Caco-2 (cell line): ENCODE data around the gene SLC11A2. TPM values are rescaled to one million over a fixed set of nuclear protein-coding genes. Genes with fewer than 3 reads are reported as not detected.

Experiments
- BruUV-seq: library from RNA; stranded (reverse); fragments of 400-500 nt; replicated peaks from 2 replicates; lab custom pipeline; 2021; lab: Mats Ljungman, UMichigan
- CTCF ChIA-PET: fragments of 300-600 bp; sonication (Branson Sonifier 250); formaldehyde crosslinking; loops from one replicate; lab custom pipeline; 2022; ENCODE audit warnings: antibody characterized with exemption; lab: Charles Lee
- POLR2A ChIA-PET: fragments of 300-600 bp; sonication (Branson Sonifier 250); formaldehyde crosslinking; loops from one replicate; lab custom pipeline; 2022; ENCODE audit warnings: antibody characterized with exemption; lab: Charles Lee
- DNase-seq, 2 experiments: peaks; one replicate each; pipeline versions ENCODE4 v3.0.0 to v3.0.0-alpha.2; 2020 to 2022
- H3K27me3 ChIP-seq: replicated peaks from 2 replicates; pipeline ENCODE4 v1.6.0; 2011; ENCODE audit warnings: low read length; ENCODE audit not compliant: control insufficient read depth, insufficient read depth
- H3K36me3 ChIP-seq: 2 replicates; pipeline ENCODE4 v1.5.1; 2011; ENCODE audit warnings: low read length; ENCODE audit not compliant: control insufficient read depth, insufficient read depth
- H3K4me1 ChIP-seq: fragments of 250-450 bp; sonication (Bioruptor Pico); 2 replicates; pipeline ENCODE4 v1.5.1; 2020; ENCODE audit warnings: mild to moderate bottlenecking
- H3K4me3 ChIP-seq: 2 replicates; pipeline ENCODE4 v1.5.1; 2011; ENCODE audit warnings: low read depth, mild to moderate bottlenecking, control low read depth, low read length
- H3K9me3 ChIP-seq: fragments of 250-450 bp; sonication (Bioruptor Pico); 2 replicates; pipeline ENCODE4 v1.5.1; 2020; ENCODE audit warnings: mild to moderate bottlenecking, moderate library complexity
- H3K27ac Mint-ChIP-seq: one replicate; pipeline ENCODE4 v1.8.0; 2022; ENCODE audit warnings: mixed read lengths; ENCODE audit not compliant: unreplicated experiment
- H3K27me3 Mint-ChIP-seq: one replicate; pipeline ENCODE4 v1.8.0; 2022; ENCODE audit warnings: mixed read lengths; ENCODE audit not compliant: insufficient read depth, unreplicated experiment
- H3K36me3 Mint-ChIP-seq: one replicate; pipeline ENCODE4 v1.8.0; 2022; ENCODE audit warnings: mild to moderate bottlenecking, mixed read lengths; ENCODE audit not compliant: insufficient read depth, unreplicated experiment
- H3K4me1 Mint-ChIP-seq: one replicate; pipeline ENCODE4 v1.8.0; 2022; ENCODE audit warnings: low read depth, mixed read lengths; ENCODE audit not compliant: unreplicated experiment
- H3K4me3 Mint-ChIP-seq: one replicate; pipeline ENCODE4 v1.8.0; 2022; ENCODE audit warnings: mild to moderate bottlenecking, moderate library complexity, mixed read lengths; ENCODE audit not compliant: unreplicated experiment
- H3K9me3 Mint-ChIP-seq: one replicate; pipeline ENCODE4 v1.8.0; 2022; ENCODE audit warnings: mixed read lengths; ENCODE audit not compliant: unreplicated experiment
- intact Hi-C: fragments of 100-400 bp; cut with micrococcal nuclease; formaldehyde crosslinking; loops from one replicate; pipeline ENCODE4 v1.10.0; 2022; ENCODE audit not compliant: unreplicated experiment
- total RNA-seq: library from RNA; stranded (reverse); gene quantifications from 2 replicates; pipeline ENCODE4 v1.2.3, GENCODE V29; 2022
- TF ChIP-seq, protein P1 (sequence below), 2 experiments: fragments of 200-600 bp in 1 of 2; IDR thresholded peaks; 1 replicate in 1 of 2; 2 replicates in 1 of 2; pipeline versions ENCODE4 v1.5.1 to v1.8.0; 2011 to 2022; ENCODE audit warnings: antibody characterized with exemption in 1 of 2, control low read depth in 1 of 2, inconsistent platforms in 1 of 2, low read depth in 1 of 2, low read length in 1 of 2, mild to moderate bottlenecking in 1 of 2, moderate library complexity in 1 of 2; ENCODE audit not compliant: insufficient read depth in 1 of 2, severe bottlenecking in 1 of 2, unreplicated experiment in 1 of 2

Gene SLC11A2
- total RNA-seq, 1 experiment from 2014 or later, result 115 TPM

- peaks cover 74% of the 10 kb centered on the region for H3K36me3 Mint-ChIP-seq
- ChIA-PET POLR2A (interaction anchor here (0.7 kb wide), 1 partner anchor 254 kb away, joined by 3 read pairs; no protein-coding TSS in a partner anchor), CTCF (no interaction called here)
- Histone ChIP-seq H3K27me3 (no peaks in the 10 kb centered on the region), H3K4me3 (no peak overlapping the region), H3K9me3 (no peaks in the 10 kb centered on the region), H3K36me3 (no peaks in the 10 kb centered on the region; the same call in 1 of the 2 replicates), H3K4me1 (peaks cover under 1% of the 10 kb centered on the region; the same call in 1 of the 2 replicates)
- H3K4me3 Mint-ChIP-seq, result no peak overlapping the region
- no peak overlapping the region for H3K27ac Mint-ChIP-seq
- no peaks in the 10 kb centered on the region for H3K9me3 Mint-ChIP-seq
- H3K4me1 Mint-ChIP-seq, result peaks cover 5% of the 10 kb centered on the region
- intact Hi-C loops, result no loop called here
- TF ChIP-seq, protein P1, sequence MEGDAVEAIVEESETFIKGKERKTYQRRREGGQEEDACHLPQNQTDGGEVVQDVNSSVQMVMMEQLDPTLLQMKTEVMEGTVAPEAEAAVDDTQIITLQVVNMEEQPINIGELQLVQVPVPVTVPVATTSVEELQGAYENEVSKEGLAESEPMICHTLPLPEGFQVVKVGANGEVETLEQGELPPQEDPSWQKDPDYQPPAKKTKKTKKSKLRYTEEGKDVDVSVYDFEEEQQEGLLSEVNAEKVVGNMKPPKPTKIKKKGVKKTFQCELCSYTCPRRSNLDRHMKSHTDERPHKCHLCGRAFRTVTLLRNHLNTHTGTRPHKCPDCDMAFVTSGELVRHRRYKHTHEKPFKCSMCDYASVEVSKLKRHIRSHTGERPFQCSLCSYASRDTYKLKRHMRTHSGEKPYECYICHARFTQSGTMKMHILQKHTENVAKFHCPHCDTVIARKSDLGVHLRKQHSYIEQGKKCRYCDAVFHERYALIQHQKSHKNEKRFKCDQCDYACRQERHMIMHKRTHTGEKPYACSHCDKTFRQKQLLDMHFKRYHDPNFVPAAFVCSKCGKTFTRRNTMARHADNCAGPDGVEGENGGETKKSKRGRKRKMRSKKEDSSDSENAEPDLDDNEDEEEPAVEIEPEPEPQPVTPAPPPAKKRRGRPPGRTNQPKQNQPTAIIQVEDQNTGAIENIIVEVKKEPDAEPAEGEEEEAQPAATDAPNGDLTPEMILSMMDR (IDR thresholded peaks at IDR 0.05; ENCODE audit: insufficient read depth in 1 of 2, low read depth in 1 of 2, low read length in 1 of 2, severe bottlenecking in 1 of 2, unreplicated experiment in 1 of 2), result no peak
- DNase-seq, result no peak
- BruUV-seq, result no TSS peak
- no peaks in the 10 kb centered on the region for H3K27me3 Mint-ChIP-seq
Observed at GRCh38 chr12:50999093-50999492, 27.1 kb downstream of the SLC11A2 start.

DNA sequence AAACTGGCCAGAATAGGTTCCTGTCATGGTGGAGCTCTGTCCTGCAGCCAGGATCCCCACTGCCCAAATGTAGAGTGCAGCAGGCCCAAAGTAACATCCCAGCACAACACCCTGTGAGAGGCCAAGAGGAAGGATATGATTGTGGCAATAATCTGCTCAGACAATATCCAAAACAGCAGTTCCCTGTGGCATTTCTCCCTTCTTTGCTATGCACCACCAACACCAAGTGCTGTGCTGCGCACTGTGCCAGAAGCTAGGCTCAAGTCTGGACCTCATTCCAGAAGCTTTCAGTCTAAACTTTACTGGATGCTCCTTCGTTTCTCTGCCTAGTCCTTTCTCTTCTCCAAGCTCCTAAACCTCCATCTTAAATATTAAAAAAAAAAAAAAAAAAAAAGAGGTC is 33.4 kb downstream of the SLC11A2 start:
- Mint-ChIP-seq H3K27ac (no peak overlapping the region), H3K36me3 (peaks cover 93% of the 10 kb centered on the region), H3K4me3 (no peak overlapping the region), H3K9me3 (no peaks in the 10 kb centered on the region), H3K27me3 (no peaks in the 10 kb centered on the region), H3K4me1 (no peaks in the 10 kb centered on the region)
- no peaks in the 10 kb centered on the region for H3K27me3 ChIP-seq
- H3K9me3 ChIP-seq, result no peaks in the 10 kb centered on the region
- H3K36me3 ChIP-seq, result peaks cover 6% of the 10 kb centered on the region
- no peaks in the 10 kb centered on the region for H3K4me1 ChIP-seq
- POLR2A ChIA-PET, result no interaction called here
- CTCF ChIA-PET, result interaction anchor here (0.6 kb wide), 1 partner anchor 351 kb away, joined by 4 read pairs; no protein-coding TSS in a partner anchor
- DNase-seq, result no peak
- no peak overlapping the region for H3K4me3 ChIP-seq
- intact Hi-C loops, result no loop called here
- TF ChIP-seq, protein P1 (IDR thresholded peaks at IDR 0.05; ENCODE audit: insufficient read depth in 1 of 2, low read depth in 1 of 2, low read length in 1 of 2, severe bottlenecking in 1 of 2, unreplicated experiment in 1 of 2), result no peak
- no TSS peak for BruUV-seq

GRCh38 chr12:50991291-50991690 is 34.9 kb downstream of the SLC11A2 start:
- CTCF ChIA-PET, result no interaction called here
- no peak for DNase-seq
- no peaks in the 10 kb centered on the region for H3K9me3 ChIP-seq
- H3K36me3 ChIP-seq, result peaks cover 6% of the 10 kb centered on the region
- no peaks in the 10 kb centered on the region for H3K4me1 ChIP-seq
- Mint-ChIP-seq H3K4me1 (peaks cover 8% of the 10 kb centered on the region), H3K9me3 (no peaks in the 10 kb centered on the region), H3K27me3 (no peaks in the 10 kb centered on the region), H3K27ac (no peak overlapping the region), H3K4me3 (no peak overlapping the region), H3K36me3 (peaks cover 89% of the 10 kb centered on the region)
- POLR2A ChIA-PET, result interaction anchor here (0.5 kb wide), 1 partner anchor 90 kb away, joined by 7 read pairs; no protein-coding TSS in a partner anchor
- H3K4me3 ChIP-seq, result no peak overlapping the region
- BruUV-seq, result no TSS peak
- TF ChIP-seq, protein P1 (IDR thresholded peaks at IDR 0.05; ENCODE audit: insufficient read depth in 1 of 2, low read depth in 1 of 2, low read length in 1 of 2, severe bottlenecking in 1 of 2, unreplicated experiment in 1 of 2), result no peak
- intact Hi-C loops, result no loop called here
- H3K27me3 ChIP-seq, result no peaks in the 10 kb centered on the region
